Stimulated activated CD4-positive, alpha-beta T cell treated with anti-CD3 and anti-CD28 coated beads, Interleukin-12 subunit alpha, Interleukin-12 subunit beta, amount 100 ng/mL, for 24 hours (primary cell): ENCODE measurements around the gene RBM11.
"Not testable (repeated sequence)": the region's sequence is repeated elsewhere in the genome, so short reads cannot be mapped to it uniquely, and the experiment has no call there.

Experiments
- DNase-seq, 2 experiments: peaks; one replicate each; pipeline ENCODE4 v3.0.0-alpha.2; 2020; ENCODE audit warnings: low read depth in 2 of 2

Gene RBM11

GRCh38 chr21:14215971-14216641, at the start of gene RBM11:
Gene RBM11, plus strand, starts transcription at chr21:14216157. Its CDS starts 30 bp downstream, at chr21:14216187.
- peak; percentile 60 to 77 for DNase-seq

- not testable (repeated sequence) for DNase-seq
Measured at GRCh38 chr21:14166463-14167223, 49.3 kb upstream of the RBM11 start.

GRCh38 chr21:14206222-14206621, 9.7 kb upstream of the RBM11 start:
- DNase-seq = no peak

- DNase-seq = no peak
Measured at GRCh38 chr21:14210738-14211137, 5.2 kb upstream of the RBM11 start, which contains the start of gene LIPI. Gene LIPI, minus strand, starts transcription at chr21:14210955. Its CDS starts 110 bp downstream, at chr21:14210845.

- no peak for DNase-seq
Measured at GRCh38 chr21:14213164-14213563, 2.8 kb upstream of the RBM11 start.

GRCh38 chr21:14223365-14223764, 7.4 kb downstream of the RBM11 start:
- DNase-seq = no peak

- no peak for DNase-seq
Measured at GRCh38 chr21:14229399-14229798, 13.4 kb downstream of the RBM11 start.

- no peak for DNase-seq
Measured at GRCh38 chr21:14235101-14235500, 19.1 kb downstream of the RBM11 start.

GRCh38 chr21:14236180-14236579, 20.2 kb downstream of the RBM11 start:
- no peak for DNase-seq

GRCh38 chr21:14239281-14239680, 23.3 kb downstream of the RBM11 start:
- DNase-seq = no peak

- DNase-seq = no peak
Measured at GRCh38 chr21:14241297-14241696, 25.3 kb downstream of the RBM11 start.

GRCh38 chr21:14243461-14243860, 27.5 kb downstream of the RBM11 start:
- no peak for DNase-seq

GRCh38 chr21:14243874-14244273, 27.9 kb downstream of the RBM11 start:
- DNase-seq = no peak

GRCh38 chr21:14244911-14245310, 29.0 kb downstream of the RBM11 start:
- no peak for DNase-seq

- no peak for DNase-seq
Measured at GRCh38 chr21:14245711-14246110, 29.8 kb downstream of the RBM11 start.

- DNase-seq = no peak
Measured at GRCh38 chr21:14251336-14251735, 35.4 kb downstream of the RBM11 start.

GRCh38 chr21:14259747-14260146, 43.8 kb downstream of the RBM11 start:
- no peak for DNase-seq

- DNase-seq = no peak
Measured at GRCh38 chr21:14260174-14260764, 44.3 kb downstream of the RBM11 start.

GRCh38 chr21:14262039-14262438, 46.1 kb downstream of the RBM11 start:
- DNase-seq = no peak

GRCh38 chr21:14263879-14264278, 47.9 kb downstream of the RBM11 start:
- no peak for DNase-seq

GRCh38 chr21:14265023-14265422, 49.1 kb downstream of the RBM11 start:
- DNase-seq = no peak

GRCh38 chr21:14267076-14267475, 51.1 kb downstream of the RBM11 start:
- DNase-seq = no peak

- no peak for DNase-seq
Measured at GRCh38 chr21:14270631-14271030, 54.7 kb downstream of the RBM11 start.
